Panc1 (cell line): ENCODE results near the gene NCOR2.

Source experiments
- POLR2AphosphoS5 ChIP-seq: IDR thresholded peaks from 2 replicates; pipeline ENCODE4 v1.6.1; 2012; ENCODE audit warnings: mild to moderate bottlenecking, low read depth, low read length, moderate library complexity
- SIN3A ChIP-seq: IDR thresholded peaks from 2 replicates; pipeline ENCODE4 v1.6.1; 2012; ENCODE audit warnings: low read depth, mild to moderate bottlenecking, low read length, moderate library complexity, borderline replicate concordance; ENCODE audit not compliant: insufficient read depth
- TCF7L2 ChIP-seq: IDR thresholded peaks from 2 replicates; pipeline ENCODE4 v1.6.1; 2011; ENCODE audit warnings: mild to moderate bottlenecking, low read depth, low read length, inconsistent platforms
- TF ChIP-seq, protein P1 (sequence below): fragments of 450-650 bp; IDR thresholded peaks from 2 replicates; pipeline ENCODE4 v1.5.1; 2017; ENCODE audit warnings: mild to moderate bottlenecking
- TF ChIP-seq, protein P2 (sequence below), 2 experiments: IDR thresholded peaks; 2 replicates each; pipeline ENCODE4 v1.6.1; 2011 to 2012; ENCODE audit warnings: low read depth in 2 of 2, control low read depth in 1 of 2, low read length in 1 of 2, mild to moderate bottlenecking in 1 of 2, moderate library complexity in 1 of 2; ENCODE audit not compliant: insufficient read depth in 1 of 2

DNA sequence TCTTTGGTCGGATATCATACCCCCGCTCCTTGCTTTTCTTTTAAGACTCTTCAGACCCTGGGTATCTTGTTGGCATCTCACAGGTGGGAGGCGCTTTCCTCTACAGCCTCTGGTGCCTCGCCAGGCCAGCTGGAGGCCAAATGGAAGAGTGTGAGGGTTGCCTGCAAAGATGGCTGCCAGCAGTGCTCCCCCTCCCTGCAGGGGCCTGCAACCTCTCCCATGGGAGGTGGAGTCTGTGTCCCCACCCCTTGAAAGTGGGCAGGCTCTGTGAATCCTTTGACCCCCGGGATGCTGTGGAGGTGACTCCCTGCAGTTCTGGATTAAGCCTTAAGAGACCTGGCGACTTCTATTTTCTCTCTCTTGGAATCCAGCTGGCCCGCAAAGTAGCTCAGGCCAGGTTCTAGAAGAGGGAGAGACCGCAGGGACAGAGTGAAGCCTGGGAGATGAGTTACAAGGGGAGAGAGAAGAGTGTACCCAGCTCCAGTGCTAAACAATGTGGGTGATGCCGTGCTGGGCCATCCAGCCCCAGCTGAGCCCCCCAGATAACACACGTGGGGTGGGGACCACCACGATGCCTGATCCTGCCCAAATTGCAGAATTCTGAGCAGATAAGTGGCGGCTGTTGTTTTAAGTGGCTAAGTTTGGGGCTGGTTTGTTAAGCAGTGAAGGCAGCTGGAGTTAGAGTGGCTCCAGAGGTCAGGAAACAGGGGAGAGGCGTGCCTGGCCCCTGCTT, 37.9 kb upstream of the NCOR2 start:
- TF ChIP-seq, protein P1, sequence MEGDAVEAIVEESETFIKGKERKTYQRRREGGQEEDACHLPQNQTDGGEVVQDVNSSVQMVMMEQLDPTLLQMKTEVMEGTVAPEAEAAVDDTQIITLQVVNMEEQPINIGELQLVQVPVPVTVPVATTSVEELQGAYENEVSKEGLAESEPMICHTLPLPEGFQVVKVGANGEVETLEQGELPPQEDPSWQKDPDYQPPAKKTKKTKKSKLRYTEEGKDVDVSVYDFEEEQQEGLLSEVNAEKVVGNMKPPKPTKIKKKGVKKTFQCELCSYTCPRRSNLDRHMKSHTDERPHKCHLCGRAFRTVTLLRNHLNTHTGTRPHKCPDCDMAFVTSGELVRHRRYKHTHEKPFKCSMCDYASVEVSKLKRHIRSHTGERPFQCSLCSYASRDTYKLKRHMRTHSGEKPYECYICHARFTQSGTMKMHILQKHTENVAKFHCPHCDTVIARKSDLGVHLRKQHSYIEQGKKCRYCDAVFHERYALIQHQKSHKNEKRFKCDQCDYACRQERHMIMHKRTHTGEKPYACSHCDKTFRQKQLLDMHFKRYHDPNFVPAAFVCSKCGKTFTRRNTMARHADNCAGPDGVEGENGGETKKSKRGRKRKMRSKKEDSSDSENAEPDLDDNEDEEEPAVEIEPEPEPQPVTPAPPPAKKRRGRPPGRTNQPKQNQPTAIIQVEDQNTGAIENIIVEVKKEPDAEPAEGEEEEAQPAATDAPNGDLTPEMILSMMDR = no peak
- no peak for TF ChIP-seq POLR2AphosphoS5
- no peak for TF ChIP-seq SIN3A
- TF ChIP-seq, protein P2, sequence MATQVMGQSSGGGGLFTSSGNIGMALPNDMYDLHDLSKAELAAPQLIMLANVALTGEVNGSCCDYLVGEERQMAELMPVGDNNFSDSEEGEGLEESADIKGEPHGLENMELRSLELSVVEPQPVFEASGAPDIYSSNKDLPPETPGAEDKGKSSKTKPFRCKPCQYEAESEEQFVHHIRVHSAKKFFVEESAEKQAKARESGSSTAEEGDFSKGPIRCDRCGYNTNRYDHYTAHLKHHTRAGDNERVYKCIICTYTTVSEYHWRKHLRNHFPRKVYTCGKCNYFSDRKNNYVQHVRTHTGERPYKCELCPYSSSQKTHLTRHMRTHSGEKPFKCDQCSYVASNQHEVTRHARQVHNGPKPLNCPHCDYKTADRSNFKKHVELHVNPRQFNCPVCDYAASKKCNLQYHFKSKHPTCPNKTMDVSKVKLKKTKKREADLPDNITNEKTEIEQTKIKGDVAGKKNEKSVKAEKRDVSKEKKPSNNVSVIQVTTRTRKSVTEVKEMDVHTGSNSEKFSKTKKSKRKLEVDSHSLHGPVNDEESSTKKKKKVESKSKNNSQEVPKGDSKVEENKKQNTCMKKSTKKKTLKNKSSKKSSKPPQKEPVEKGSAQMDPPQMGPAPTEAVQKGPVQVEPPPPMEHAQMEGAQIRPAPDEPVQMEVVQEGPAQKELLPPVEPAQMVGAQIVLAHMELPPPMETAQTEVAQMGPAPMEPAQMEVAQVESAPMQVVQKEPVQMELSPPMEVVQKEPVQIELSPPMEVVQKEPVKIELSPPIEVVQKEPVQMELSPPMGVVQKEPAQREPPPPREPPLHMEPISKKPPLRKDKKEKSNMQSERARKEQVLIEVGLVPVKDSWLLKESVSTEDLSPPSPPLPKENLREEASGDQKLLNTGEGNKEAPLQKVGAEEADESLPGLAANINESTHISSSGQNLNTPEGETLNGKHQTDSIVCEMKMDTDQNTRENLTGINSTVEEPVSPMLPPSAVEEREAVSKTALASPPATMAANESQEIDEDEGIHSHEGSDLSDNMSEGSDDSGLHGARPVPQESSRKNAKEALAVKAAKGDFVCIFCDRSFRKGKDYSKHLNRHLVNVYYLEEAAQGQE (IDR thresholded peaks at IDR 0.05; ENCODE audit: insufficient read depth in 1 of 2, low read depth in 2 of 2, low read length in 1 of 2) = no peak
- no peak for TF ChIP-seq TCF7L2
